HG03103 (cell line): ENCODE results near the gene PRL.

Experiments used
- ATAC-seq: cut with Tn5 transposase; IDR thresholded peaks from one replicate; pipeline ENCODE4 v1.9.1; 2021; ENCODE audit warnings: low read depth; ENCODE audit not compliant: unreplicated experiment

Gene PRL

DNA sequence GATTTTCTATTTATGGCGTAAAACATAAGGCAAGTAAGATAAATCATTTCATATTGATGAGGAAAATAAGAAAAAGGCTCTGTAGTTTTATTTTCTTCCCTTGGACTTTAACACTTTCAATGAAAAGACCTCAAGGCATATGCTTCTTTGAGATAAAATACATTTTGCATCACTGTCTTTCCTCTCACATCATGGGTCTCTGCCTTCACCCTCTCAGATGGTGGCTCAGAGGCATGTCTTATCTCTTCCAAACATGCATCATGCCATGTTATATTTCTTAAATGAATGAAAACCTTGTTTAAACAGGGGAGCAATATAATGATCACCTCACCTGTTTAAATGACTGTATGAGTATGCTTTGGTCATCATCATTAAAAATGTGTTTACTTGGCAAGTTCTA lies 59.3 kb downstream of the PRL start:
- ATAC-seq, result no peak
